Esophagus muscularis mucosa (tissue), 4 donors: Measurements from ENCODE around the gene C3orf85. TPM values are rescaled to one million over a fixed set of nuclear protein-coding genes. Genes with fewer than 3 reads are reported as not detected.
"Not testable (repeated sequence)": the region's sequence is repeated elsewhere in the genome, so short reads cannot be mapped to it uniquely, and the experiment has no call there.

Experiments used
- DNase-seq: peaks from one replicate; pipeline ENCODE4 v3.0.0-alpha.2; 2017; ENCODE audit errors: extremely low spot score
- H3K27ac ChIP-seq, 4 donors: fragments of 200-600 bp; sonication (generic); replicated peaks in 1 of 4; 1 replicate in 3 of 4; 2 replicates in 1 of 4; pipeline ENCODE4 v1.5.1; 2016 to 2019; ENCODE audit warnings: mild to moderate bottlenecking in 1 of 4
- H3K27me3 ChIP-seq, 4 donors: fragments of 200-600 bp; sonication (generic); one replicate each; pipeline versions ENCODE4 v1.5.1 to v1.6.0; 2016 to 2019
- H3K36me3 ChIP-seq, 4 donors: fragments of 200-600 bp; sonication (generic); one replicate each; pipeline ENCODE4 v1.5.1; 2016 to 2019
- H3K4me1 ChIP-seq, 4 donors: fragments of 200-600 bp; sonication (generic); one replicate each; pipeline ENCODE4 v1.5.1; 2016 to 2019
- H3K4me3 ChIP-seq, 4 donors: fragments of 200-600 bp; sonication (generic); 1 replicate in 2 of 4; 2 replicates in 2 of 4; pipeline ENCODE4 v1.5.1; 2016 to 2019; ENCODE audit warnings: mild to moderate bottlenecking in 4 of 4, moderate library complexity in 1 of 4
- H3K9me3 ChIP-seq, 4 donors: fragments of 200-600 bp; sonication (generic); 1 replicate in 3 of 4; 2 replicates in 1 of 4; pipeline ENCODE4 v1.5.1; 2016 to 2019
- CTCF ChIP-seq, 3 experiments: fragments of 200-600 bp in 2 of 3; fragments of 450-650 bp in 1 of 3; sonication (generic) in 2 of 3; IDR thresholded peaks; one replicate each; pipeline ENCODE4 v1.5.1; 2017 to 2019; ENCODE audit warnings: antibody characterized with exemption in 3 of 3, mild to moderate bottlenecking in 2 of 3, moderate library complexity in 1 of 3
- EP300 ChIP-seq: sonication (generic); formaldehyde crosslinking; IDR thresholded peaks from one replicate; pipeline ENCODE4 v1.6.1; 2017; ENCODE audit warnings: antibody characterized with exemption
- POLR2A ChIP-seq: fragments of 450-650 bp; IDR thresholded peaks from one replicate; pipeline ENCODE4 v1.6.1; 2017; ENCODE audit warnings: antibody characterized with exemption, moderate library complexity, mild to moderate bottlenecking, low read depth
- POLR2AphosphoS5 ChIP-seq, 2 donors: sonication (generic); formaldehyde crosslinking; IDR thresholded peaks; one replicate each; pipeline ENCODE4 v1.6.1; 2017; ENCODE audit warnings: antibody characterized with exemption in 2 of 2
- WGBS: methylation state at CpG from one replicate; pipeline ENCODE4 v1.1.5; 2018; 5-methylcytosine and 5-hydroxymethylcytosine counted together
- intact Hi-C: fragments of 100-400 bp; cut with DNase I; formaldehyde crosslinking; loops from one replicate; pipeline ENCODE4 v1.15.1; 2023
- total RNA-seq, 4 donors: library from RNA; depleted of rRNA; stranded (reverse); fragments of >200 nt; gene quantifications; one replicate each; pipeline versions ENCODE4 v1.1.0 to v1.2.1, GENCODE V29; 2016

C3orf85 gene
- total RNA-seq, 4 donors from 2014 or later: not detected

GRCh38 chr3:109125902-109126301, 10.6 kb upstream of the C3orf85 start:
- DNase-seq: no peak
- TF ChIP-seq POLR2A: no peak
- no peak for TF ChIP-seq POLR2AphosphoS5 (IDR thresholded peaks at IDR 0.05)
- no peak for TF ChIP-seq EP300
- TF ChIP-seq CTCF (IDR thresholded peaks at IDR 0.05): no peak
- Histone ChIP-seq H3K27ac (no peak overlapping the region), H3K27me3 (no peaks in the 10 kb centered on the region), H3K4me3 (no peak overlapping the region), H3K36me3 (no peaks in the 10 kb centered on the region), H3K9me3 (no peaks in the 10 kb centered on the region), H3K4me1 (no peaks in the 10 kb centered on the region)
- intact Hi-C loops: no loop called here

GRCh38 chr3:109127553-109127952, 9.0 kb upstream of the C3orf85 start:
- intact Hi-C loops: no loop called here
- 85% methylated on average over 2 of the region's 2 CpGs for WGBS

GRCh38 chr3:109131276-109131675, 5.2 kb upstream of the C3orf85 start:
- no peak overlapping the region for H3K4me3 ChIP-seq
- DNase-seq: no peak
- no peaks in the 10 kb centered on the region for H3K36me3 ChIP-seq
- H3K27me3 ChIP-seq: no peaks in the 10 kb centered on the region
- TF ChIP-seq POLR2AphosphoS5 (IDR thresholded peaks at IDR 0.05): no peak
- TF ChIP-seq CTCF (IDR thresholded peaks at IDR 0.05): no peak
- no peak for TF ChIP-seq POLR2A
- TF ChIP-seq EP300: no peak
- H3K9me3 ChIP-seq: no peaks in the 10 kb centered on the region
- H3K27ac ChIP-seq: no peak overlapping the region
- intact Hi-C loops: no loop called here
- H3K4me1 ChIP-seq: no peaks in the 10 kb centered on the region
- WGBS: 39% methylated on average over 4 of the region's 4 CpGs

More at GRCh38 chr3:109127553-109127952, 9.0 kb upstream of the C3orf85 start:
- H3K27me3 ChIP-seq: no peaks in the 10 kb centered on the region
- TF ChIP-seq CTCF (IDR thresholded peaks at IDR 0.05): no peak
- no peak for TF ChIP-seq POLR2A
- no peak for TF ChIP-seq EP300
- no peak for TF ChIP-seq POLR2AphosphoS5 (IDR thresholded peaks at IDR 0.05)
- H3K27ac ChIP-seq: no peak overlapping the region
- no peaks in the 10 kb centered on the region for H3K36me3 ChIP-seq
- H3K4me1 ChIP-seq: no peaks in the 10 kb centered on the region
- no peak for DNase-seq
- no peak overlapping the region for H3K4me3 ChIP-seq
- H3K9me3 ChIP-seq: no peaks in the 10 kb centered on the region

GRCh38 chr3:109132801-109133473, 3.6 kb upstream of the C3orf85 start:
- H3K27me3 ChIP-seq: no peaks in the 10 kb centered on the region
- TF ChIP-seq EP300 (no peak), POLR2A (no peak), CTCF (IDR thresholded peaks at IDR 0.05) (no peak), POLR2AphosphoS5 (IDR thresholded peaks at IDR 0.05) (no peak)
- H3K4me3 ChIP-seq: no peak overlapping the region
- H3K36me3 ChIP-seq: no peaks in the 10 kb centered on the region
- H3K27ac ChIP-seq: no peak overlapping the region
- no peak for DNase-seq
- no peaks in the 10 kb centered on the region for H3K4me1 ChIP-seq
- 85% methylated on average over 5 of the region's 5 CpGs for WGBS
- intact Hi-C loops: no loop called here
- no peaks in the 10 kb centered on the region for H3K9me3 ChIP-seq

- DNase-seq, H3K9me3 ChIP-seq, H3K4me3 ChIP-seq, H3K27ac ChIP-seq, H3K4me1 ChIP-seq, intact Hi-C loops, H3K36me3 ChIP-seq, H3K27me3 ChIP-seq: not testable (repeated sequence)
- 100% methylated on average over 5 of the region's 5 CpGs for WGBS
Measured at GRCh38 chr3:109133474-109133816, 3.1 kb upstream of the C3orf85 start.
